HG03064 (cell line): Measurements from ENCODE around the gene PDIA6.
A peak's percentile ranks its signal among the peaks of the same experiment; 100 is the strongest.

Experiments used
- ATAC-seq: cut with Tn5 transposase; IDR thresholded peaks from one replicate; pipeline ENCODE4 v1.9.1; 2021; ENCODE audit warnings: low read depth; ENCODE audit not compliant: unreplicated experiment

PDIA6 gene, protein sequence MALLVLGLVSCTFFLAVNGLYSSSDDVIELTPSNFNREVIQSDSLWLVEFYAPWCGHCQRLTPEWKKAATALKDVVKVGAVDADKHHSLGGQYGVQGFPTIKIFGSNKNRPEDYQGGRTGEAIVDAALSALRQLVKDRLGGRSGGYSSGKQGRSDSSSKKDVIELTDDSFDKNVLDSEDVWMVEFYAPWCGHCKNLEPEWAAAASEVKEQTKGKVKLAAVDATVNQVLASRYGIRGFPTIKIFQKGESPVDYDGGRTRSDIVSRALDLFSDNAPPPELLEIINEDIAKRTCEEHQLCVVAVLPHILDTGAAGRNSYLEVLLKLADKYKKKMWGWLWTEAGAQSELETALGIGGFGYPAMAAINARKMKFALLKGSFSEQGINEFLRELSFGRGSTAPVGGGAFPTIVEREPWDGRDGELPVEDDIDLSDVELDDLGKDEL

DNA sequence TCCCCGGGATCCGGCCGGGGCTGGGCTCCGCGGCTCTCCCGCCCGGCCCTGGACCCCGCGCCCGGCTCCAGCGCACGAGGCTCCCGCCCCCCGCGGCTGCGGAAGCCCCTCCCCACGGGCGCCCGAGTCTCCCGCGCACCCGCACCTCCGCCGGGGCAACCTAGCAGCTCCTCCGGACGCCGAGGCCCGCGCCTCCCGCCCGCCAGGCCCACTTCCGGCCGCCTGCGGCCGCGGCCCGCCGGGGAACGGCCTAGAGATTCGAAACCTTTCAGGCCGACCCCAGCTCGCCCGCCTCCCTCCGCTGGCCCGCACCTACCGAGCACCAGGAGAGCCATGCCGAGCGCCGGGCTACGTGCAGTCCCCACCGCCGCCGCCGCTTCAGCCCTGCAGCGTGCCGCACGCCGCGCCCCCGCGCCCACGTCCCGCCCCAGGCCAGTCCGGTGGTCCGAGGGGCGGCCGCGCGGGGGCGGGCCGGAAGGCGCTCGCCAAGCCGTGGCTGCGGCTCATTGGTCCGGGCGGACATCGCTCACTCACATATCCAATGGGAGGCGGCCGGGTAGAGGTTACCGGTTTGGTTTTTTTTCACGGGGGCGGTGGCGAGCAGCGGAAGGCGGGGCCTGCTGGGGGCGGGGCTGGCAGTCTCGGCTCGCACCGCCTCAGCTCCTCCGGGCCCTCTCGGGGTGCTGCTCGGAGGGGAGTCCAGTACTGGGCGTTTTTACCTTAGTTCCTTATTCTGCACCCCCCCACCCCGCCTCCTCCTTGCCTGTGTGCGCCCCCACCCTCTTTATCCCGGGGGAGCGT, at the start of gene PDIA6:
Gene PDIA6, minus strand, starts transcription at position 424 of the 801 bp plus-strand sequence. Its CDS starts 89 bp downstream, at position 335.
- peak; percentile 83 for ATAC-seq

- no peak for ATAC-seq
Measured at GRCh38 chr2:10862330-10862729, 49.7 kb upstream of the PDIA6 start.

- ATAC-seq = no peak
Measured at GRCh38 chr2:10861765-10862164, 49.2 kb upstream of the PDIA6 start.

GRCh38 chr2:10860814-10861325, 48.3 kb upstream of the PDIA6 start:
- ATAC-seq = no peak

GRCh38 chr2:10860081-10860813, 47.7 kb upstream of the PDIA6 start:
- ATAC-seq = no peak

DNA sequence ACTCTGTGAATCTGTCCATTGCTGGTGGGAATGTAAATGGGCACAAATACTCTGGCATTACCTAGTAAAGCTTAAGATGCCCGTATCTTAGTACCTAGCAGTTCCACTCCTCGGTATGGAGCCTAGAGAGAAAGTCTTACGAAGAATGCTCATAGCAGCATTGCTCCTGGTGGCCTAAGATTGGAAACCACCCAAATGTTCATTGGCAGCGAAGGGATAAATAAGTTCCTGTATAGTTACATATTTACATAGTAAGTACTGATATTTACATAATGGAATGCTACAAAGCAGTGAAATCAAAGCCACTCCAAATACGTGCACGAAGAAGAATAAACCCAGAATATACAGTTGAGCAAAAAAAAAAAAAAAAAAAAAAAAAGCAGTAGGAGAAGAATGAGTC, 46.7 kb upstream of the PDIA6 start:
- ATAC-seq = no peak

- no peak for ATAC-seq
Measured at GRCh38 chr2:10848541-10848940, 36.0 kb upstream of the PDIA6 start.

DNA sequence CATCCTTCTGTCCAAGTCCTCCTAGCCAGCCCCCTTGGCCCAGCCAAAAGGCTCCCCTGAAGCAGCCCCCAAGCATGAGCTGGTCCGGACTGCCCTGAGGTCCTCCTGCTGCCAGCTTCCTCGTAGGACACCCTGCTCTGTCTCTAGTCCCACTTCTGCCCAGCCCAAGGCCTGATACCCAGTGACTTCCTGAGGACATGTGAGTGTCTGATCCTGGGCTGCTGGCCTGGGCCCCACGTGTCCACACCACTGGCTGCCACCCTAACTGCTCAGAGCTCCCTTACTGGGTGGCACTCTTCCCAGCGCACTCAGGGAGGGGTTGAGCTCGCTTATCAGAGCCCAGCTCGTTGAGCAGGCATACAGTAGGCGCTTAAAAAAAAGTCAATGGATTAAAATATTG, 34.4 kb upstream of the PDIA6 start:
- no peak for ATAC-seq

DNA sequence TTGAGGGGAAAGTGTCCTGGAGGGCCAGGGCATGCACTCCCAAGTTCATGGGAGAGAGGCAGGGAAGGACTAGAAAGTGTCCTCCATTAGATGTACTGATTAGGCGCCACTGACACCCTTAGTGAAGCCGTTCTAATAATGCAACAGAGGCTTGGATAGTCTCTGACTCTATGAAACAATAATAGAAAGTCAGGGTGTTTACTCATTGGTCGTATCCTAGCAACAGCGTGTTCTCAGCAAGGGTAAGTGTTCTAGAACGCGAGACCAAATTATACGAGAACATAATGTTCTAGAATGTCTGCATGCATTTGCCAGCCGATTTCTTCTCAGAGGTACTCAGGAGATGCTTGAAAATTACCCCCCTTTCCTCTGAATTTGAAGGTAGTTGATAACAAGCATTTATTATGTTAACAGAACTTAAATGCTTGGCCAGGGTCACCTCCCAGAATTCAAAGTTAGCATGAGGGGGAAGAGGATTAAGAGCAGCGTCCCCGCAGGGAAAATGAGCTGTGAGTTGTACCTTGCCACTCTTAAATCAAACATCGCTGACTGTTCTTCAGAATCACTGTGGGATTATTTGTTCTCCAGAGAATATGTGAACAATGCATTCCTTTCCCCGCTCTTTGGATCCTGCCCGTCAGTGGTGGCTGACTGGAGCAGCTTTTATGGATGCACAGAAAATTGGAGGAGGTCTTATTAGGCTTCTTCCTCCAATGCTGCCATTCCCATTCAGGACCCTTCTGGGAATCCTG, 33.7 kb upstream of the PDIA6 start:
- ATAC-seq = no peak

DNA sequence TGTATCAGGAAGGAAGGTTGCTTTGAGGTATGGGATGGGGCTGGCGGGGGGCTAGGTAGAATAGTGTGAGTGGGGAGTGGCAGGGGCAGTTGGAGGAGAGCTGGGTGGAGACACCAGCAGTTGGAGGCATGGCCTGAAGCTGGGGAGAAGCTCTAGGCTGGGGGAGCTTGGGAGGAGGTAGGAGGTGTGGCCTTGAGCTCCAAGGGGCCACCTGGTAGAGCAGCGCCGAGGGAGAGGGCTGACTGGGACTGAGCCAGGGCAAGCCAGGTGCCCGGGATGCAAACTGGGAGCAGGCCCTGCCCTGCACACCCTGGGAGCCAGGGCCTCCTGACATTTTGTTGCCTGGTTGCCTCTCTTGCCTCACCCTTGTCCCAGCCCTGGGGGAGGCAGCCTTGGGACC, 33.1 kb upstream of the PDIA6 start:
- no peak for ATAC-seq

DNA sequence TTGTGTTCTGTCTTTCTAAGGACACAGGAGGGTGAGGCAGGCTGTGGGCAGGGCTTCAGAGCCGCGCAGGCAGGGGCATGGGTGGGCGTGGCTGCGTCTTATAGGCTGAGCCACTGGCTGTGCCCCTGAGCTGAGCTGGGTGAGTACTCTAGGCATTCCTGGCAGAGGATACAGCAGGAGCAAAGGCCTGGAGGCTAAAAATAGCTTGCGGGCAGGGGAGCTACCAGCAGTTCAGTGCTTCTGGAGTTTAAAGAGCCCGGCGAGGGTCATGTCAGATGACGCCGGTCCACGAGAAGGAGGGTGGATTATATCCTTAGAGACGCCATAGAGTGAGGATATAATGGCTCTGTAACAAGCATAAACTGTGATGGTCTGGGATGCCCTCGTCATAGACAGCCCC, 31.5 kb upstream of the PDIA6 start:
- no peak for ATAC-seq

DNA sequence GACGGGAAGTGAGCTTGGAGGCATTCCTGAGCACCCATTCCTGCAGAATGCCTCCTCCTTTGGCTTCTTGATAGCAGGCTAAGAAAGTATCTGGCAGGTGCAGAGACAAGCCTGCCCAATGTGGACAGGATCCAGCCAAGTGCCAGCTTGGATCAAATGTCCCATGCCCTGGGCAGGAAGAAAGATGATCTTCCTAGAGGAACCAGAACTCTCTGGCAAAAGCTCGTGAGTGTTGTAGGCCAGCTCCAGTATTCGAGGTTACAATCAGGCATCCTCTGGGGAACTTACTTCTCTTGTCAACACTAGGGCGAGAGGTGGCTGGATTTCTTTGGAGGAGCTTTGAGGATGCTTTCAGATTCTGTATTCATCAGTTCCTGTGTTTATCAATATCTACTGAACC, 29.9 kb upstream of the PDIA6 start:
- ATAC-seq = no peak

DNA sequence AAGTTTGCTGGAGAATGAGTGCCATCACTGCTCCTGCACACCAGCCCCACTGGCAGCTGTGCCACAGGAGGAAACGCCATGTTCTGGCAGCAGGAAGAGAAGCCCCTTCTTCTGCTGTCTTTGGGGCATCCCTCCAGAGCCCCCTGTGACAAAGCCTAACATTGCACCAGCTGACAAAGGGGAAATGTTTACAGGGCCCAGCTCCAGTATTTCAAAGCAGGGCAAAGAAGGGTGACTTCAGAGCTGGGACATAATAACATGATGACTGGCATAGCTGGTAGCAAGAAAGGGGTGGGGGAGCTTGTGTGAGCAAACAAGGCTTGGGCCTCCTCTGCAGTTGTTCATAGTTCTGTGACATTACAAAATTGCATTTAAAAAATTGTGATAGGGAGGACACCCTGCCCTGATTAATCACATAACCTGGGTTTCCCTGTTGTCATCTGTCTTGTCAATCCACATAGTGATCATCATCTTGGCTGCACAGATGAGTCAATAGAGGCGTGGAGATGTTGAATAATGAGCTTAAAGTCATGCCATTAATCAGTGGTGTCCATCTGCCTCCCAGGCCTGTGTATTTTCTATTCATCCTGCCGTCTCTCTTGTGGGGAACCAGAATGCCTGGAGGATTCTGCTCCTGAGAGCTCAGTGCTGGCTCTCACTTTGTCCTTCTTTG, 29.1 kb upstream of the PDIA6 start:
- ATAC-seq = no peak

- no peak for ATAC-seq
Measured at GRCh38 chr2:10839813-10840212, 27.2 kb upstream of the PDIA6 start.

- ATAC-seq = no peak
Measured at GRCh38 chr2:10838734-10839133, 26.1 kb upstream of the PDIA6 start.

- ATAC-seq = no peak
Measured at GRCh38 chr2:10837298-10838266, 25.0 kb upstream of the PDIA6 start.

GRCh38 chr2:10835052-10835970, 22.7 kb upstream of the PDIA6 start:
- no peak for ATAC-seq
